GM06990 (cell line): ENCODE results near the gene SLC13A3.

Experiments
- DNase-seq: peaks from one replicate; pipeline ENCODE4 v3.0.0-alpha.2; 2011; ENCODE audit not compliant: insufficient read length; ENCODE audit errors: extremely low read depth
- H3K27me3 ChIP-seq: replicated peaks from 2 replicates; pipeline ENCODE4 v1.6.0; 2011; ENCODE audit warnings: low read length; ENCODE audit not compliant: control insufficient read depth, insufficient read depth
- H3K36me3 ChIP-seq: 2 replicates; pipeline ENCODE4 v1.5.1; 2011; ENCODE audit warnings: low read length; ENCODE audit not compliant: control insufficient read depth, insufficient read depth
- H3K4me3 ChIP-seq: replicated peaks from 2 replicates; pipeline ENCODE4 v1.5.1; 2011; ENCODE audit warnings: low read depth, mild to moderate bottlenecking, control low read depth, low read length
- TF ChIP-seq, protein P1 (sequence below): IDR thresholded peaks from 2 replicates; pipeline ENCODE4 v1.5.1; 2011; ENCODE audit warnings: low read length, control low read depth, mild to moderate bottlenecking, inconsistent platforms; ENCODE audit not compliant: insufficient read depth, poor library complexity, severe bottlenecking

Gene SLC13A3

GRCh38 chr20:46555370-46555956, 95.8 kb downstream of the SLC13A3 start:
- no peaks in the 10 kb centered on the region for H3K36me3 ChIP-seq
- DNase-seq = no peak
- TF ChIP-seq, protein P1, sequence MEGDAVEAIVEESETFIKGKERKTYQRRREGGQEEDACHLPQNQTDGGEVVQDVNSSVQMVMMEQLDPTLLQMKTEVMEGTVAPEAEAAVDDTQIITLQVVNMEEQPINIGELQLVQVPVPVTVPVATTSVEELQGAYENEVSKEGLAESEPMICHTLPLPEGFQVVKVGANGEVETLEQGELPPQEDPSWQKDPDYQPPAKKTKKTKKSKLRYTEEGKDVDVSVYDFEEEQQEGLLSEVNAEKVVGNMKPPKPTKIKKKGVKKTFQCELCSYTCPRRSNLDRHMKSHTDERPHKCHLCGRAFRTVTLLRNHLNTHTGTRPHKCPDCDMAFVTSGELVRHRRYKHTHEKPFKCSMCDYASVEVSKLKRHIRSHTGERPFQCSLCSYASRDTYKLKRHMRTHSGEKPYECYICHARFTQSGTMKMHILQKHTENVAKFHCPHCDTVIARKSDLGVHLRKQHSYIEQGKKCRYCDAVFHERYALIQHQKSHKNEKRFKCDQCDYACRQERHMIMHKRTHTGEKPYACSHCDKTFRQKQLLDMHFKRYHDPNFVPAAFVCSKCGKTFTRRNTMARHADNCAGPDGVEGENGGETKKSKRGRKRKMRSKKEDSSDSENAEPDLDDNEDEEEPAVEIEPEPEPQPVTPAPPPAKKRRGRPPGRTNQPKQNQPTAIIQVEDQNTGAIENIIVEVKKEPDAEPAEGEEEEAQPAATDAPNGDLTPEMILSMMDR = no peak
- no peaks in the 10 kb centered on the region for H3K27me3 ChIP-seq
- no peak overlapping the region for H3K4me3 ChIP-seq

GRCh38 chr20:46554828-46555227, 96.4 kb downstream of the SLC13A3 start:
- Histone ChIP-seq H3K27me3 (no peaks in the 10 kb centered on the region), H3K36me3 (no peaks in the 10 kb centered on the region), H3K4me3 (no peak overlapping the region)
- no peak for DNase-seq
- TF ChIP-seq, protein P1 = no peak

- TF ChIP-seq, protein P1 = no peak
- Histone ChIP-seq H3K27me3 (no peaks in the 10 kb centered on the region), H3K36me3 (no peaks in the 10 kb centered on the region)
These were observed 97.3 kb downstream of the SLC13A3 start for GRCh38 chr20:46553926-46554325.

GRCh38 chr20:46552460-46553420, 98.5 kb downstream of the SLC13A3 start:
- H3K4me3 ChIP-seq = peak overlapping the region; percentile 4
- DNase-seq = peak; percentile 71
- TF ChIP-seq, protein P1 = no peak
- H3K27me3 ChIP-seq = no peaks in the 10 kb centered on the region
- no peaks in the 10 kb centered on the region for H3K36me3 ChIP-seq

More at GRCh38 chr20:46553926-46554325, 97.3 kb downstream of the SLC13A3 start:
- no peak overlapping the region for H3K4me3 ChIP-seq
- no peak for DNase-seq

GRCh38 chr20:46551522-46552381, 99.5 kb downstream of the SLC13A3 start:
- TF ChIP-seq, protein P1 = no peak
- Histone ChIP-seq H3K27me3 (no peaks in the 10 kb centered on the region), H3K4me3 (no peak overlapping the region), H3K36me3 (no peaks in the 10 kb centered on the region)
- DNase-seq = peak; percentile 58
